ENCODE measurements around the gene PLN.

GRCh38 chr6:118551063-118552053 is 3.3 kb downstream of the PLN start:
- peak; percentile 88 for TF ChIP-seq CTCF (conservative IDR thresholded peaks at IDR 0.05)
- TF ChIP-seq EZH2 (IDR thresholded peaks at IDR 0.05; ENCODE audit: low read depth) = no peak

Measured in PC-9 (cell line).